Osteoblast (primary cell): ENCODE measurements around the gene DYRK1A. TPM values are rescaled to one million over a fixed set of nuclear protein-coding genes. Genes with fewer than 3 reads are reported as not detected.

Experiments used
- DNase-seq: peaks from one replicate; pipeline ENCODE4 v3.0.0; 2011; ENCODE audit warnings: low spot score, mixed read lengths; ENCODE audit not compliant: insufficient read length; ENCODE audit errors: missing footprints
- H2AFZ ChIP-seq: 2 replicates; pipeline ENCODE4 v1.6.0; 2011; ENCODE audit warnings: mild to moderate bottlenecking, low read length
- H3K27ac ChIP-seq: 2 replicates; pipeline ENCODE4 v1.5.1; 2011; ENCODE audit warnings: mild to moderate bottlenecking, low read depth, low read length, moderate library complexity
- H3K27me3 ChIP-seq: 2 replicates; pipeline ENCODE4 v1.6.0; 2012; ENCODE audit warnings: mild to moderate bottlenecking, control low read depth, inconsistent platforms, low read length, moderate library complexity; ENCODE audit not compliant: insufficient read depth
- H3K36me3 ChIP-seq: 2 replicates; pipeline ENCODE4 v1.5.1; 2011; ENCODE audit warnings: mild to moderate bottlenecking, low read length, control low read depth, moderate library complexity; ENCODE audit not compliant: insufficient read depth
- H3K4me1 ChIP-seq: 2 replicates; pipeline ENCODE4 v1.5.1; 2011; ENCODE audit warnings: mild to moderate bottlenecking, low read length, control low read depth, moderate library complexity; ENCODE audit not compliant: insufficient read depth
- H3K4me2 ChIP-seq: 2 replicates; pipeline ENCODE4 v1.6.0; 2011; ENCODE audit warnings: mild to moderate bottlenecking, low read length; ENCODE audit not compliant: insufficient read depth
- H3K4me3 ChIP-seq: fragments of 200-600 bp; sonication (generic); 3 replicates; pipeline ENCODE4 v1.5.1; 2012; ENCODE audit warnings: mild to moderate bottlenecking, low read length, inconsistent platforms; ENCODE audit not compliant: insufficient read depth
- H3K79me2 ChIP-seq: 2 replicates; pipeline ENCODE4 v1.6.0; 2012; ENCODE audit warnings: mild to moderate bottlenecking, low read length, control low read depth, inconsistent platforms; ENCODE audit not compliant: insufficient read depth
- H3K9me3 ChIP-seq: 2 replicates; pipeline ENCODE4 v1.5.1; 2011; ENCODE audit warnings: low read depth, low read length, control low read depth
- H4K20me1 ChIP-seq: 2 replicates; pipeline ENCODE4 v1.6.0; 2012; ENCODE audit warnings: mild to moderate bottlenecking, low read length, control low read depth; ENCODE audit not compliant: insufficient read depth
- CTCF ChIP-seq: IDR thresholded peaks from 2 replicates; pipeline ENCODE4 v1.5.1; 2011; ENCODE audit warnings: mild to moderate bottlenecking, low read depth, low read length, moderate library complexity; ENCODE audit errors: extremely low read depth
- total RNA-seq: library from RNA; depleted of rRNA; stranded (reverse); fragments of >200 nt; gene quantifications from 2 replicates; pipeline ENCODE4 v1.2.3, GENCODE V29; 2012

The DYRK1A gene
- total RNA-seq, 1 donor: 99.2 TPM

GRCh38 chr21:37385179-37385765 lies 18.7 kb downstream of the DYRK1A start:
- Histone ChIP-seq H3K4me2 (no peak overlapping the region), H3K79me2 (peaks cover 99% of the 10 kb centered on the region), H3K4me1 (peaks cover 9% of the 10 kb centered on the region), H3K27ac (no peak overlapping the region), H4K20me1 (peaks cover 78% of the 10 kb centered on the region), H3K4me3 (no peak overlapping the region), H3K9me3 (no peaks in the 10 kb centered on the region), H3K36me3 (no peaks in the 10 kb centered on the region), H3K27me3 (no peaks in the 10 kb centered on the region), H2AFZ (no peak overlapping the region)
- TF ChIP-seq CTCF: no peak
- no peak for DNase-seq

- no peak for TF ChIP-seq CTCF
- H3K4me1 ChIP-seq: peaks cover 9% of the 10 kb centered on the region
- H3K36me3 ChIP-seq: no peaks in the 10 kb centered on the region
- DNase-seq: no peak
- H4K20me1 ChIP-seq: peaks cover 73% of the 10 kb centered on the region
- H3K4me3 ChIP-seq: no peak overlapping the region
- no peak overlapping the region for H3K27ac ChIP-seq
- H3K4me2 ChIP-seq: no peak overlapping the region
- peaks cover 99% of the 10 kb centered on the region for H3K79me2 ChIP-seq
- no peaks in the 10 kb centered on the region for H3K27me3 ChIP-seq
- no peaks in the 10 kb centered on the region for H3K9me3 ChIP-seq
- H2AFZ ChIP-seq: no peak overlapping the region
Observed at GRCh38 chr21:37386151-37386550, 19.6 kb downstream of the DYRK1A start.

GRCh38 chr21:37389456-37389855 lies 22.9 kb downstream of the DYRK1A start:
- H2AFZ ChIP-seq: no peak overlapping the region
- TF ChIP-seq CTCF: no peak
- peaks cover 99% of the 10 kb centered on the region for H3K79me2 ChIP-seq
- H3K9me3 ChIP-seq: no peaks in the 10 kb centered on the region
- H3K27me3 ChIP-seq: no peaks in the 10 kb centered on the region
- DNase-seq: no peak
- H3K4me1 ChIP-seq: peaks cover 9% of the 10 kb centered on the region
- H4K20me1 ChIP-seq: peaks cover 71% of the 10 kb centered on the region
- H3K4me2 ChIP-seq: no peak overlapping the region
- no peak overlapping the region for H3K4me3 ChIP-seq
- no peak overlapping the region for H3K27ac ChIP-seq
- no peaks in the 10 kb centered on the region for H3K36me3 ChIP-seq

GRCh38 chr21:37391666-37392065 lies 25.1 kb downstream of the DYRK1A start:
- no peak for DNase-seq
- Histone ChIP-seq H3K27ac (no peak overlapping the region), H4K20me1 (peaks cover 71% of the 10 kb centered on the region)

More at GRCh38 chr21:37391666-37392065, 25.1 kb downstream of the DYRK1A start:
- Histone ChIP-seq H3K79me2 (peaks cover 99% of the 10 kb centered on the region), H3K9me3 (no peaks in the 10 kb centered on the region), H3K27me3 (no peaks in the 10 kb centered on the region), H2AFZ (no peak overlapping the region), H3K4me1 (peaks cover 9% of the 10 kb centered on the region), H3K4me3 (no peak overlapping the region), H3K36me3 (no peaks in the 10 kb centered on the region), H3K4me2 (no peak overlapping the region)
- TF ChIP-seq CTCF: no peak
